GM12878 (cell line): ENCODE data around the gene SRSF12. TPM values are rescaled to one million over a fixed set of nuclear protein-coding genes. Genes with fewer than 3 reads are reported as not detected.

ENCODE experiments used
- BHLHE40 ChIP-seq, 2 experiments: fragments of 450-650 bp in 1 of 2; IDR thresholded peaks; 2 replicates each; pipeline ENCODE4 v1.6.1; 2011 to 2017; ENCODE audit warnings: low read depth in 2 of 2, borderline replicate concordance in 1 of 2, improper control_type of control experiment in 1 of 2, low read length in 1 of 2, mild to moderate bottlenecking in 1 of 2
- BRCA1 ChIP-seq: IDR thresholded peaks from 2 replicates; pipeline ENCODE4 v1.6.1; 2011; ENCODE audit warnings: low read depth, low read length, improper control_type of control experiment
- HDGF ChIP-seq: fragments of 450-650 bp; IDR thresholded peaks from 2 replicates; pipeline ENCODE4 v1.6.1; 2016; ENCODE audit warnings: antibody characterized with exemption
- IRF4 ChIP-seq: IDR thresholded peaks from 2 replicates; pipeline ENCODE4 v1.6.1; 2011; ENCODE audit warnings: low read depth, low read length
- MTA3 ChIP-seq: IDR thresholded peaks from 2 replicates; pipeline ENCODE4 v1.6.1; 2012; ENCODE audit warnings: low read length, inconsistent platforms, borderline replicate concordance
- NBN ChIP-seq: fragments of 450-650 bp; IDR thresholded peaks from 2 replicates; pipeline ENCODE4 v1.6.1; 2016
- NR2C1 ChIP-seq: fragments of 450-650 bp; IDR thresholded peaks from 2 replicates; pipeline ENCODE4 v1.6.1; 2017; ENCODE audit warnings: antibody characterized with exemption, mild to moderate bottlenecking, moderate library complexity
- PAX5 ChIP-seq: IDR thresholded peaks from 2 replicates; pipeline ENCODE4 v1.6.1; 2011; ENCODE audit warnings: low read depth, low read length, borderline replicate concordance
- POLR2AphosphoS2 ChIP-seq: IDR thresholded peaks from 2 replicates; pipeline ENCODE4 v1.6.1; 2011; ENCODE audit warnings: low read depth, mild to moderate bottlenecking, low read length, improper control_type of control experiment, moderate library complexity
- RBBP5 ChIP-seq: fragments of 200-600 bp; sonication (generic); conservative IDR thresholded peaks from 2 replicates; pipeline ENCODE4 v1.6.1; 2016
- STAT3 ChIP-seq: IDR thresholded peaks from 2 replicates; pipeline ENCODE4 v1.6.1; 2011; ENCODE audit warnings: low read depth, low read length, improper control_type of control experiment
- TAF1 ChIP-seq: IDR thresholded peaks from 2 replicates; pipeline ENCODE4 v1.6.1; 2011; ENCODE audit warnings: mild to moderate bottlenecking, low read depth, low read length, borderline replicate concordance
- TARDBP ChIP-seq: IDR thresholded peaks from 2 replicates; pipeline ENCODE4 v1.6.1; 2016; ENCODE audit warnings: borderline replicate concordance
- TCF12 ChIP-seq: IDR thresholded peaks from 2 replicates; pipeline ENCODE4 v1.6.1; 2011; ENCODE audit warnings: low read depth, mild to moderate bottlenecking, low read length
- polyA plus RNA-seq, 11 experiments: library from polyadenylated mRNA; depleted of rRNA in 4 of 11; unstranded in 6 of 11; stranded (reverse) in 5 of 11; fragments of >200 nt; fragmentation: Nextera tagmentation in 4 of 11; fragmentation: Illumina TruSeq in 1 of 11; extraction: Ambion mirVana in 4 of 11; extraction: Trizol in 1 of 11; gene quantifications; 1 replicate in 1 of 11; 2 replicates in 10 of 11; pipeline versions ENCODE4 v1.2.1 to v1.2.3, GENCODE V29; 2011 to 2016; ENCODE audit warnings: inconsistent platforms in 2 of 11, missing spikeins in 2 of 11, low read depth in 1 of 11
- total RNA-seq, 4 experiments: library from RNA; depleted of rRNA in 3 of 4; stranded (reverse); fragments of >200 nt in 3 of 4; fragmentation: Illumina TruSeq in 1 of 4; extraction: Trizol in 1 of 4; gene quantifications; 2 replicates each; pipeline versions ENCODE4 v1.2.1 to v1.2.3, GENCODE V29; 2013 to 2021
- TF ChIP-seq, protein P1 (sequence below): fragments of 450-650 bp; formaldehyde crosslinking; IDR thresholded peaks from 2 replicates; pipeline ENCODE4 v1.5.0; 2022; ENCODE audit warnings: mild to moderate bottlenecking, missing genetic modification characterization
- TF ChIP-seq, protein P2 (sequence below): IDR thresholded peaks from 2 replicates; pipeline ENCODE4 v1.6.1; 2011; ENCODE audit warnings: borderline replicate concordance, low read depth, mild to moderate bottlenecking, moderate library complexity, low read length; ENCODE audit not compliant: insufficient read depth, poor library complexity, severe bottlenecking
- TF ChIP-seq, protein P3 (sequence below): fragments of 450-650 bp; IDR thresholded peaks from 2 replicates; pipeline ENCODE4 v1.6.1; 2016; ENCODE audit warnings: mild to moderate bottlenecking, moderate library complexity, borderline replicate concordance

The SRSF12 gene
- total and polyA plus RNA-seq, 10 of the 15 experiments (the other 5 are each of a cell fraction or from before 2014, with no cell fraction given), result 0.03 to 0.23 TPM; not detected in 8

DNA sequence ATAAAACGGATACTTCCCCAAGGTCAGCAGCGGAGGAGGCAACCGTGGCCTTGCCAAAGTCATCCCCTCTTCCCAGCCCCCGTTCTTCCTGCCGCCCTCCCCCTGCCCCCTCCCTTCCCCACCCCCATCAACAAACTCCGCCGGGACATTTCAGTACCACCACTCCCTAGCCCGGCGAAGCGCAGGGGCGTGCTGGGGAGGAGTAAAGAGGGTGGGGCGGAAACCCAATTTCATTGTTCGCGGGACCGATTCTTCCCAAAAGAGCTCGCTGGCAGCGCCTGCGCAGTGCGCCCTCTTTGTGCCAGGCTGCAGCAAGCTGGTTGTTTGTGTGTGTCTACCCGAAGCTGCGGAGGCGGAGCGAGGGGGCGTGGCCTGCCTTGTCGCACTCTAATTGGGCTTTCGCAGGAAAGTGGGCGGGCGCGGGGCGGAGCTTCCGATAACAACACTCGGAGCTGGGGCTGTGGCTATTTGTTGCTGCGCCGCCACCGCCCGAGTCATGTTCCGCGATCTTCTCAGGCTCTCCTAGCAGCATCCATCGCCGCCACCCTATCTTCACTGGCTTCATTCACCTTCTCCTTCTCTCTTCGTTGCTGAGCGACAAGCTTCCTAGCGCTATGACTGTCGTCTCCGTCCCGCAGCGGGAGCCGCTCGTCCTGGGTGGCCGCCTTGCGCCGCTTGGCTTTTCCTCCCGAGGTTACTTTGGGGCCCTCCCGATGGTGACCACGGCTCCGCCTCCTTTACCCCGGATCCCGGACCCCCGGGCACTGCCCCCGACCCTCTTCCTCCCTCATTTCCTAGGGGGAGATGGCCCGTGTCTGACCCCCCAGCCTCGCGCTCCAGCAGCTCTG lies 37.4 kb downstream of the SRSF12 start, which contains the start of gene PNRC1 (continued):
- TF ChIP-seq, protein P1, sequence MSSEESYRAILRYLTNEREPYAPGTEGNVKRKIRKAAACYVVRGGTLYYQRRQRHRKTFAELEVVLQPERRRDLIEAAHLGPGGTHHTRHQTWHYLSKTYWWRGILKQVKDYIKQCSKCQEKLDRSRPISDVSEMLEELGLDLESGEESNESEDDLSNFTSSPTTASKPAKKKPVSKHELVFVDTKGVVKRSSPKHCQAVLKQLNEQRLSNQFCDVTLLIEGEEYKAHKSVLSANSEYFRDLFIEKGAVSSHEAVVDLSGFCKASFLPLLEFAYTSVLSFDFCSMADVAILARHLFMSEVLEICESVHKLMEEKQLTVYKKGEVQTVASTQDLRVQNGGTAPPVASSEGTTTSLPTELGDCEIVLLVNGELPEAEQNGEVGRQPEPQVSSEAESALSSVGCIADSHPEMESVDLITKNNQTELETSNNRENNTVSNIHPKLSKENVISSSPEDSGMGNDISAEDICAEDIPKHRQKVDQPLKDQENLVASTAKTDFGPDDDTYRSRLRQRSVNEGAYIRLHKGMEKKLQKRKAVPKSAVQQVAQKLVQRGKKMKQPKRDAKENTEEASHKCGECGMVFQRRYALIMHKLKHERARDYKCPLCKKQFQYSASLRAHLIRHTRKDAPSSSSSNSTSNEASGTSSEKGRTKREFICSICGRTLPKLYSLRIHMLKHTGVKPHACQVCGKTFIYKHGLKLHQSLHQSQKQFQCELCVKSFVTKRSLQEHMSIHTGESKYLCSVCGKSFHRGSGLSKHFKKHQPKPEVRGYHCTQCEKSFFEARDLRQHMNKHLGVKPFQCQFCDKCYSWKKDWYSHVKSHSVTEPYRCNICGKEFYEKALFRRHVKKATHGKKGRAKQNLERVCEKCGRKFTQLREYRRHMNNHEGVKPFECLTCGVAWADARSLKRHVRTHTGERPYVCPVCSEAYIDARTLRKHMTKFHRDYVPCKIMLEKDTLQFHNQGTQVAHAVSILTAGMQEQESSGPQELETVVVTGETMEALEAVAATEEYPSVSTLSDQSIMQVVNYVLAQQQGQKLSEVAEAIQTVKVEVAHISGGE (CRISPR knock-in tag), result no peak
- TF ChIP-seq BHLHE40 (IDR thresholded peaks at IDR 0.05; ENCODE audit: borderline replicate concordance in 1 of 2, low read depth in 2 of 2, low read length in 1 of 2) (peak in 1 of 2 experiments; percentile 26; a peak in 1 of 4 replicates), RBBP5 (no peak), MTA3 (no peak; the same call in 1 of the 2 replicates), NR2C1 (no peak), TAF1 (peak; percentile 98), BRCA1 (no peak), STAT3 (no peak), IRF4 (no peak), NBN (peak; percentile 92), TARDBP (no peak), HDGF (peak; percentile 94), POLR2AphosphoS2 (peak; percentile 98), PAX5 (0 out of 2 replicates have a peak, but pooled peaks have one; percentile 48), TCF12 (peak; percentile 14; the same call in 1 of the 2 replicates)
- TF ChIP-seq, protein P2, sequence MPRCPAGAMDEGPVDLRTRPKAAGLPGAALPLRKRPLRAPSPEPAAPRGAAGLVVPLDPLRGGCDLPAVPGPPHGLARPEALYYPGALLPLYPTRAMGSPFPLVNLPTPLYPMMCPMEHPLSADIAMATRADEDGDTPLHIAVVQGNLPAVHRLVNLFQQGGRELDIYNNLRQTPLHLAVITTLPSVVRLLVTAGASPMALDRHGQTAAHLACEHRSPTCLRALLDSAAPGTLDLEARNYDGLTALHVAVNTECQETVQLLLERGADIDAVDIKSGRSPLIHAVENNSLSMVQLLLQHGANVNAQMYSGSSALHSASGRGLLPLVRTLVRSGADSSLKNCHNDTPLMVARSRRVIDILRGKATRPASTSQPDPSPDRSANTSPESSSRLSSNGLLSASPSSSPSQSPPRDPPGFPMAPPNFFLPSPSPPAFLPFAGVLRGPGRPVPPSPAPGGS, result no peak
- TF ChIP-seq, protein P3, sequence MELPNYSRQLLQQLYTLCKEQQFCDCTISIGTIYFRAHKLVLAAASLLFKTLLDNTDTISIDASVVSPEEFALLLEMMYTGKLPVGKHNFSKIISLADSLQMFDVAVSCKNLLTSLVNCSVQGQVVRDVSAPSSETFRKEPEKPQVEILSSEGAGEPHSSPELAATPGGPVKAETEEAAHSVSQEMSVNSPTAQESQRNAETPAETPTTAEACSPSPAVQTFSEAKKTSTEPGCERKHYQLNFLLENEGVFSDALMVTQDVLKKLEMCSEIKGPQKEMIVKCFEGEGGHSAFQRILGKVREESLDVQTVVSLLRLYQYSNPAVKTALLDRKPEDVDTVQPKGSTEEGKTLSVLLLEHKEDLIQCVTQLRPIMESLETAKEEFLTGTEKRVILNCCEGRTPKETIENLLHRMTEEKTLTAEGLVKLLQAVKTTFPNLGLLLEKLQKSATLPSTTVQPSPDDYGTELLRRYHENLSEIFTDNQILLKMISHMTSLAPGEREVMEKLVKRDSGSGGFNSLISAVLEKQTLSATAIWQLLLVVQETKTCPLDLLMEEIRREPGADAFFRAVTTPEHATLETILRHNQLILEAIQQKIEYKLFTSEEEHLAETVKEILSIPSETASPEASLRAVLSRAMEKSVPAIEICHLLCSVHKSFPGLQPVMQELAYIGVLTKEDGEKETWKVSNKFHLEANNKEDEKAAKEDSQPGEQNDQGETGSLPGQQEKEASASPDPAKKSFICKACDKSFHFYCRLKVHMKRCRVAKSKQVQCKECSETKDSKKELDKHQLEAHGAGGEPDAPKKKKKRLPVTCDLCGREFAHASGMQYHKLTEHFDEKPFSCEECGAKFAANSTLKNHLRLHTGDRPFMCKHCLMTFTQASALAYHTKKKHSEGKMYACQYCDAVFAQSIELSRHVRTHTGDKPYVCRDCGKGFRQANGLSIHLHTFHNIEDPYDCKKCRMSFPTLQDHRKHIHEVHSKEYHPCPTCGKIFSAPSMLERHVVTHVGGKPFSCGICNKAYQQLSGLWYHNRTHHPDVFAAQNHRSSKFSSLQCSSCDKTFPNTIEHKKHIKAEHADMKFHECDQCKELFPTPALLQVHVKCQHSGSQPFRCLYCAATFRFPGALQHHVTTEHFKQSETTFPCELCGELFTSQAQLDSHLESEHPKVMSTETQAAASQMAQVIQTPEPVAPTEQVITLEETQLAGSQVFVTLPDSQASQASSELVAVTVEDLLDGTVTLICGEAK, result no peak
